ENCODE results near the gene EMB. TPM values are rescaled to one million over a fixed set of nuclear protein-coding genes. Genes with fewer than 3 reads are reported as not detected.
"Not testable (repeated sequence)": the region's sequence is repeated elsewhere in the genome, so short reads cannot be mapped to it uniquely, and the experiment has no call there.

EMB gene
- total and polyA plus RNA-seq, 9 donors = 1.4 to 13.7 (median 4.2) TPM

- Histone ChIP-seq H3K27me3 (no peaks in the 10 kb centered on the region), H3K27ac (no peak overlapping the region), H3K4me1 (ENCODE audit: insufficient read depth) (no peaks in the 10 kb centered on the region), H3K36me3 (no peaks in the 10 kb centered on the region), H3K9me3 (no peaks in the 10 kb centered on the region), H3K4me3 (no peak overlapping the region)
- WGBS, 3 donors = 46 to 74% (median 70%) methylated on average over 1 of the region's 1 CpG
- DNase-seq = no peak
- intact Hi-C loops (cut with DNase I) = no loop called here
- TF ChIP-seq EP300 (IDR thresholded peaks at IDR 0.05) = no peak
- TF ChIP-seq POLR2A (IDR thresholded peaks at IDR 0.05) = no peak
- no peak for TF ChIP-seq CTCF (IDR thresholded peaks at IDR 0.05)
Observed at GRCh38 chr5:50463726-50464125, 22.6 kb upstream of the EMB start.

GRCh38 chr5:50463047-50463446 is 22.0 kb upstream of the EMB start:
- H3K36me3 ChIP-seq = no peaks in the 10 kb centered on the region

DNA sequence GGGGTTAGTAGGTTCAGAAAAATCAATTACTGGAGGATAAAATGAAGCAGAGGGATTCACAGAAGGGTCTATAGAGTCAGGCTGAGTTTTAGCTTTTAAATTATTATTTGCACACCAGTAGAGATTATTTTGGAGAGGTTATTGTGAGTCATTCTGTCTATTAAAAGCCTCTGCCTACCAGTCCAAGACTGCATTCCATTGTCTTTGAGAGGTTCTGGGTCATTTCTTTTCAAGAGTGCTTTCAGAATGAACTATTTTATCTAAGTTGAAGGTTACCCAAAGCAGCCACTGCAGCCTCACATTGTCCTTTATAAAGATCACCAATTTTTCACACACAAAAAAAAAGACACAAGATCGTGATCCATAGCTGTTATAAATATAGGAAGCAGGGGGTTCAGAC is 21.5 kb upstream of the EMB start:
- H3K4me1 ChIP-seq (ENCODE audit: insufficient read depth); H3K9me3 ChIP-seq; H3K27me3 ChIP-seq; H3K36me3 ChIP-seq; H3K27ac ChIP-seq; DNase-seq; intact Hi-C loops (cut with DNase I); H3K4me3 ChIP-seq: not testable (repeated sequence)
- WGBS, 3 donors = 57 to 74% (median 62%) methylated on average over 1 of the region's 1 CpG

More at GRCh38 chr5:50463047-50463446, 22.0 kb upstream of the EMB start:
- Histone ChIP-seq H3K4me3 (no peak overlapping the region), H3K4me1 (ENCODE audit: insufficient read depth) (no peaks in the 10 kb centered on the region), H3K27me3 (no peaks in the 10 kb centered on the region), H3K9me3 (no peaks in the 10 kb centered on the region), H3K27ac (no peak overlapping the region)
- DNase-seq = no peak
- TF ChIP-seq CTCF (IDR thresholded peaks at IDR 0.05) (no peak), POLR2A (IDR thresholded peaks at IDR 0.05) (no peak), EP300 (IDR thresholded peaks at IDR 0.05) (no peak)
- WGBS, 3 donors = 72 to 89% (median 77%) methylated on average over 2 of the region's 2 CpGs
- intact Hi-C loops (cut with DNase I) = no loop called here

GRCh38 chr5:50458372-50458771 is 17.3 kb upstream of the EMB start:
- H3K4me3 ChIP-seq; H3K4me1 ChIP-seq (ENCODE audit: insufficient read depth); intact Hi-C loops (cut with DNase I); H3K27me3 ChIP-seq; DNase-seq; H3K27ac ChIP-seq; H3K36me3 ChIP-seq; H3K9me3 ChIP-seq: not testable (repeated sequence)
- 78 to 92% (median 79%) methylated on average over 9 of the region's 9 CpGs for WGBS, 3 donors

- H3K4me3 ChIP-seq; H3K27me3 ChIP-seq; DNase-seq; H3K36me3 ChIP-seq; H3K27ac ChIP-seq; H3K9me3 ChIP-seq; H3K4me1 ChIP-seq (ENCODE audit: insufficient read depth); intact Hi-C loops (cut with DNase I): not testable (repeated sequence)
- WGBS, 3 donors = 12 to 29% (median 18%) methylated on average over 3 of the region's 3 CpGs
Observed at GRCh38 chr5:50449241-50449640, 8.2 kb upstream of the EMB start.

DNA sequence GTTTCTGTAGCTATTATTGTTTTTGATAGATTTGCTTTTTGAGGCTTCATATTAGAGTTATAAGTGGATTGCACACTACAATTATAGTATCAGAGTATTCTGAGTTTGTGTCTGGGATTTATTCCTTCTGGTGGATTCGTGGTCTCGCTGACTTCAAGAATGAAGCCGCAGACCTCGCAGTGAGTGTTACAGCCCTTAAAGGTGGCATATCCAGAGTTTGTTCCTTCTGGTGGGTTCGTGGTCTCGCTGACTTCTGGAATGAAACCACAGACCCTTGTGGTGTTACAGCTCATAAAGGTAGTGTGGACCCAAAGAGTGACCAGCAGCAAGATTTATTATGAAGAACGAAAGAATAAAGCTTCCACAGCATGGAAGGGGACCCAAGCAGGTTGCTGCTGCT is 6.9 kb upstream of the EMB start:
- no peak overlapping the region for H3K27ac ChIP-seq
- TF ChIP-seq POLR2A (IDR thresholded peaks at IDR 0.05) (no peak), CTCF (IDR thresholded peaks at IDR 0.05) (no peak), EP300 (IDR thresholded peaks at IDR 0.05) (no peak)
- H3K4me1 ChIP-seq (ENCODE audit: insufficient read depth) = no peaks in the 10 kb centered on the region
- no peak for DNase-seq
- intact Hi-C loops (cut with DNase I) = no loop called here
- H3K4me3 ChIP-seq = no peak overlapping the region
- no peaks in the 10 kb centered on the region for H3K27me3 ChIP-seq
- WGBS, 3 donors = 85 to 90% (median 88%) methylated on average over 7 of the region's 7 CpGs
- no peaks in the 10 kb centered on the region for H3K9me3 ChIP-seq
- H3K36me3 ChIP-seq = no peaks in the 10 kb centered on the region
